Chondrocyte (in vitro differentiated cells): ENCODE results near the gene FYCO1. TPM values are rescaled to one million over a fixed set of nuclear protein-coding genes. Genes with fewer than 3 reads are reported as not detected.

Experiments
- DNase-seq: peaks from one replicate; pipeline ENCODE4 v3.0.0; 2021; ENCODE audit warnings: mixed read lengths, low spot score
- H3K27ac Mint-ChIP-seq: one replicate; pipeline ENCODE4 v1.8.0; 2021; ENCODE audit warnings: mild to moderate bottlenecking, moderate library complexity, mixed read lengths; ENCODE audit not compliant: unreplicated experiment
- H3K27me3 Mint-ChIP-seq: 2 replicates; pipeline ENCODE4 v1.8.0; 2021; ENCODE audit warnings: low read depth, mixed read lengths
- H3K36me3 Mint-ChIP-seq: 2 replicates; pipeline ENCODE4 v1.8.0; 2021; ENCODE audit warnings: low read depth, mixed read lengths
- H3K4me1 Mint-ChIP-seq: 2 replicates; pipeline ENCODE4 v1.8.0; 2021; ENCODE audit warnings: low read depth, mild to moderate bottlenecking, mixed read lengths
- H3K4me3 Mint-ChIP-seq: one replicate; pipeline ENCODE4 v1.8.0; 2021; ENCODE audit warnings: mild to moderate bottlenecking, moderate library complexity, mixed read lengths; ENCODE audit not compliant: unreplicated experiment
- H3K9me3 Mint-ChIP-seq: 2 replicates; pipeline ENCODE4 v1.8.0; 2021; ENCODE audit warnings: low read depth, mixed read lengths
- total RNA-seq: library from RNA; stranded (reverse); gene quantifications from 3 replicates; pipeline ENCODE4 v1.2.1, GENCODE V29; 2021
- TF ChIP-seq, protein P1 (sequence below): fragments of 200-600 bp; sonication (generic); IDR thresholded peaks from 2 replicates; pipeline ENCODE4 v1.5.0; 2021; ENCODE audit warnings: antibody characterized with exemption, mild to moderate bottlenecking, moderate library complexity

FYCO1 gene
- total RNA-seq, 1 donor from 2014 or later, result 31.6 TPM

- TF ChIP-seq, protein P1, sequence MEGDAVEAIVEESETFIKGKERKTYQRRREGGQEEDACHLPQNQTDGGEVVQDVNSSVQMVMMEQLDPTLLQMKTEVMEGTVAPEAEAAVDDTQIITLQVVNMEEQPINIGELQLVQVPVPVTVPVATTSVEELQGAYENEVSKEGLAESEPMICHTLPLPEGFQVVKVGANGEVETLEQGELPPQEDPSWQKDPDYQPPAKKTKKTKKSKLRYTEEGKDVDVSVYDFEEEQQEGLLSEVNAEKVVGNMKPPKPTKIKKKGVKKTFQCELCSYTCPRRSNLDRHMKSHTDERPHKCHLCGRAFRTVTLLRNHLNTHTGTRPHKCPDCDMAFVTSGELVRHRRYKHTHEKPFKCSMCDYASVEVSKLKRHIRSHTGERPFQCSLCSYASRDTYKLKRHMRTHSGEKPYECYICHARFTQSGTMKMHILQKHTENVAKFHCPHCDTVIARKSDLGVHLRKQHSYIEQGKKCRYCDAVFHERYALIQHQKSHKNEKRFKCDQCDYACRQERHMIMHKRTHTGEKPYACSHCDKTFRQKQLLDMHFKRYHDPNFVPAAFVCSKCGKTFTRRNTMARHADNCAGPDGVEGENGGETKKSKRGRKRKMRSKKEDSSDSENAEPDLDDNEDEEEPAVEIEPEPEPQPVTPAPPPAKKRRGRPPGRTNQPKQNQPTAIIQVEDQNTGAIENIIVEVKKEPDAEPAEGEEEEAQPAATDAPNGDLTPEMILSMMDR, result no peak
- Mint-ChIP-seq H3K36me3 (no peaks in the 10 kb centered on the region), H3K4me3 (no peak overlapping the region), H3K27ac (no peak overlapping the region), H3K27me3 (no peaks in the 10 kb centered on the region), H3K9me3 (no peaks in the 10 kb centered on the region), H3K4me1 (peaks cover 21% of the 10 kb centered on the region)
- DNase-seq, result no peak
Measured at GRCh38 chr3:45910892-45911291, 84.7 kb downstream of the FYCO1 start.

DNA sequence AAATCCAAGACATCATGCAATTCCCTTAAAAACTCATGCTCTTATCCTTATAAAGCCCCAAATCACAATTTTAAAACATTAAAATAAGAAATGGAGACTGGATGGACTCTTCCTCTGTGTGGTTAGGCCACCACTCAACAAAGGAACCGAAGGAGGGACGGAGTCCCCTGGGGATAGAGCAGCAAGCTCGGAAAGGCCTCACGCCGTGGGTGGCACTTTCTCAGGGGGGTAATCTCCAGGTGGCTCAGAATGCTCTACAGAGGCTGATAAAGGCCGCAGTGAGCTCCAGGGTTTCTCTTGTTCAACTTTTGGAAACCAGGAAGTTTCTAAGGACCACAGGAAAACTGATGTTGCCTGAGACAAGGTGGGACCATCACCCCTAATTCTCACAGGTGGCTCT is 86.1 kb downstream of the FYCO1 start:
- Mint-ChIP-seq H3K27me3 (no peaks in the 10 kb centered on the region), H3K36me3 (peaks cover 2% of the 10 kb centered on the region), H3K4me1 (peaks cover 11% of the 10 kb centered on the region), H3K9me3 (no peaks in the 10 kb centered on the region), H3K4me3 (no peak overlapping the region), H3K27ac (no peak overlapping the region)
- TF ChIP-seq, protein P1, result no peak
- no peak for DNase-seq

GRCh38 chr3:45908761-45909160 is 86.9 kb downstream of the FYCO1 start:
- Mint-ChIP-seq H3K36me3 (peaks cover 2% of the 10 kb centered on the region), H3K9me3 (no peaks in the 10 kb centered on the region), H3K4me1 (peaks cover 11% of the 10 kb centered on the region), H3K27ac (no peak overlapping the region), H3K4me3 (no peak overlapping the region), H3K27me3 (no peaks in the 10 kb centered on the region)
- TF ChIP-seq, protein P1, result no peak
- DNase-seq, result no peak

DNA sequence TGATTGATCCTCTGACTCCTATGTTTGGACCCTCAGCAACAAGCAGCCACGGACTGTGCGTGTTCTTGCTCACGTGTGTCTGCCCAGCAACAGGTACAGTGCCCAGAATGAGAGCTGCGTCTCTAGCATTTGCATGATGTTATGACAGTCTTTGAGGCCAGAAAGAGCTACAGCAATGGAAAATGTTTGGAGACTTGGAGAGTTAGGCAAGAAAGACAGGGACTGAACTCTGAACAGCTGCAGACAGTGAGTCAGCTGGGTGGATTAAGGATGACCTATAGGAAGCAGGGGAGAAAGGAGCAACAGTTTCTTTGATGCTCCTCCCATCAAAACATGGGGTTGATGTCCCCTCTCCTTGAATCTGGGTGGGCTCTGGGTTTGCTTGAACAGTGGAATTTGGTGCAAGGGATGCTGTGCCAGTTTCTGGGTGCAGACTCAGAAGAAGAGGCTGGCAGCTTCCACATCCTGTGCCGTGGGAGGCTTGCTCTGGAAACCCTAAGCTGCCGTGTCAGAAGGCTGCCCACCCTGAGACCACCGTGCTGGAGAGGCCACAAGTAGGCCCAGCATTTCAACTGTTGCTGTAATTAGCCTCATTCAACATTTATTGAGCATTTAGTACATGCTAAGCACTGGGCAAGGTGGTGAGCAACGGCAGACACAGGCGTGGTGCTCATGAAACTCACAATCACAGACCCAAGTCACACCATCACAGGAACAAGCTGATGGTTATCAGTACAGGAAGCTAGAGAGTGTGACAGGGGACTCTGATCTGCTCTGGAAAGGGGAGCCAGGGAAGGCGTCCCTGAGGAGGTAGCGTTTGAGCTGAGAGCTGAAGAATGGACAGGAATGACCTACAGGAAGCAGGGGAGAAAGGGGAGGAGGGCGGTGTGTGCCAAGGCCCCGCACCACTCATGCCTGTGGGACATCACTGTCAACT is 87.6 kb downstream of the FYCO1 start:
- Mint-ChIP-seq H3K9me3 (no peaks in the 10 kb centered on the region), H3K27me3 (no peaks in the 10 kb centered on the region), H3K27ac (no peak overlapping the region), H3K4me3 (no peak overlapping the region), H3K4me1 (peaks cover 11% of the 10 kb centered on the region), H3K36me3 (peaks cover 2% of the 10 kb centered on the region)
- DNase-seq, result no peak
- TF ChIP-seq, protein P1, result no peak

GRCh38 chr3:45906681-45907407 is 88.8 kb downstream of the FYCO1 start:
- H3K27me3 Mint-ChIP-seq, result no peaks in the 10 kb centered on the region
- H3K27ac Mint-ChIP-seq, result no peak overlapping the region
- DNase-seq, result no peak
- peaks cover 11% of the 10 kb centered on the region for H3K4me1 Mint-ChIP-seq
- TF ChIP-seq, protein P1, result peak; percentile 66
- peaks cover 2% of the 10 kb centered on the region for H3K36me3 Mint-ChIP-seq
- no peaks in the 10 kb centered on the region for H3K9me3 Mint-ChIP-seq
- H3K4me3 Mint-ChIP-seq, result no peak overlapping the region
